Measurements from ENCODE around the gene PARD3.

The PARD3 gene

DNA sequence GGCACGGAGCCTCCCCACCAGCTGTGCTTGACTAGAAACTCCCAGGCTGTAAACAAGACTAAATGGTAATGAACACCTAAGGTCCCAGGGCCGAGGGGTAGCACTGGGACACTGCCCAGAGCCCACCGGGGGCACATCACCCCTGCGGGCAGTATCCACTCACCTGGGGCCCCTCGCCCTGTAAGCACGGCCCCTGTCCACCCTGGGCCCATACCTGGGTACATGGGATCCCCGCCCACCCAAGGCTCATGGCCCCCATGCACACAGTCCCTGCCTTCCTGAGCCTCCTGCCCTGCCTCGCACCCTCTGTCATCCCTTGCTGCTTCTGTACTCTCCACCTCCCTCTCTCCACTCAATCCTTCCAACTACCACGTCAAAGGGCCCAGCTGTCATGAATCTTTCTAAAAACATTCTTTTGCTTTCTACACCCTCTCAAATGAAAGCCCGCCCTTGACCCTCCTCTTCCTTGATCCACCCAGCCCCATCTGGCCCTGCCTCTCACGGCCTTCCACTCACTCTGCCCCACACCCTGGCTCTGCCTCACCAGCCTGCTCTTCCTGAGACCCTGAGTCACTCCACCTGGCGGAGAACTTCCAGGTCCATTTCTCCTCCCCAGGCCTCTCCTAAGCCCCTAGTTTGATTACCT is 173.1 kb downstream of the PARD3 start:
- H3K79me2 ChIP-seq (ENCODE audit: insufficient read depth, low read depth), result peaks cover 3% of the 10 kb centered on the region; the same call in 1 of the 2 replicates
- TF ChIP-seq, protein P1, sequence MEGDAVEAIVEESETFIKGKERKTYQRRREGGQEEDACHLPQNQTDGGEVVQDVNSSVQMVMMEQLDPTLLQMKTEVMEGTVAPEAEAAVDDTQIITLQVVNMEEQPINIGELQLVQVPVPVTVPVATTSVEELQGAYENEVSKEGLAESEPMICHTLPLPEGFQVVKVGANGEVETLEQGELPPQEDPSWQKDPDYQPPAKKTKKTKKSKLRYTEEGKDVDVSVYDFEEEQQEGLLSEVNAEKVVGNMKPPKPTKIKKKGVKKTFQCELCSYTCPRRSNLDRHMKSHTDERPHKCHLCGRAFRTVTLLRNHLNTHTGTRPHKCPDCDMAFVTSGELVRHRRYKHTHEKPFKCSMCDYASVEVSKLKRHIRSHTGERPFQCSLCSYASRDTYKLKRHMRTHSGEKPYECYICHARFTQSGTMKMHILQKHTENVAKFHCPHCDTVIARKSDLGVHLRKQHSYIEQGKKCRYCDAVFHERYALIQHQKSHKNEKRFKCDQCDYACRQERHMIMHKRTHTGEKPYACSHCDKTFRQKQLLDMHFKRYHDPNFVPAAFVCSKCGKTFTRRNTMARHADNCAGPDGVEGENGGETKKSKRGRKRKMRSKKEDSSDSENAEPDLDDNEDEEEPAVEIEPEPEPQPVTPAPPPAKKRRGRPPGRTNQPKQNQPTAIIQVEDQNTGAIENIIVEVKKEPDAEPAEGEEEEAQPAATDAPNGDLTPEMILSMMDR (conservative IDR thresholded peaks at IDR 0.05; ENCODE audit: low read depth, low read length), result no peak
- no peak overlapping the region for H3K4me2 ChIP-seq
- 0 out of 2 replicates have a peak, but pooled peaks cover 3% of the 10 kb centered on the region for H4K20me1 ChIP-seq (ENCODE audit: insufficient read depth)
- H3K4me3 ChIP-seq (IDR thresholded peaks at IDR 0.05; ENCODE audit: insufficient read depth, low read depth, low read length), result no peak overlapping the region
- no peaks in the 10 kb centered on the region for H3K36me3 ChIP-seq (ENCODE audit: insufficient read depth)
- H3K27ac ChIP-seq, result no peak overlapping the region
- H3K9ac ChIP-seq, result no peak overlapping the region
- no peaks in the 10 kb centered on the region for H3K27me3 ChIP-seq (ENCODE audit: insufficient read depth, low read depth)
- H2AFZ ChIP-seq (ENCODE audit: low read depth), result no peak overlapping the region
- peaks cover 27% of the 10 kb centered on the region for H3K4me1 ChIP-seq (ENCODE audit: low read depth, poor library complexity, severe bottlenecking)

GRCh38 chr10:34641147-34641912 is 173.8 kb downstream of the PARD3 start:
- Histone ChIP-seq H3K4me3 (IDR thresholded peaks at IDR 0.05; ENCODE audit: insufficient read depth, low read depth, low read length) (no peak overlapping the region), H3K27ac (no peak overlapping the region)
- TF ChIP-seq, protein P1 (conservative IDR thresholded peaks at IDR 0.05; ENCODE audit: low read depth, low read length), result no peak

GRCh38 chr10:34638406-34639054 is 176.6 kb downstream of the PARD3 start:
- Histone ChIP-seq H3K4me2 (peak overlapping the region; percentile 76), H3K4me3 (IDR thresholded peaks at IDR 0.05; ENCODE audit: insufficient read depth, low read depth, low read length) (no peak overlapping the region), H3K36me3 (ENCODE audit: insufficient read depth) (no peaks in the 10 kb centered on the region), H4K20me1 (ENCODE audit: insufficient read depth) (0 out of 2 replicates have a peak, but pooled peaks cover 3% of the 10 kb centered on the region), H3K27me3 (ENCODE audit: insufficient read depth, low read depth) (no peaks in the 10 kb centered on the region), H3K9ac (peak overlapping the region; percentile 57), H3K27ac (peak overlapping the region; percentile 82), H3K4me1 (ENCODE audit: low read depth, poor library complexity, severe bottlenecking) (peaks cover 39% of the 10 kb centered on the region), H2AFZ (ENCODE audit: low read depth) (no peak overlapping the region), H3K79me2 (ENCODE audit: insufficient read depth, low read depth) (peaks cover 12% of the 10 kb centered on the region; the same call in 1 of the 2 replicates)
- TF ChIP-seq, protein P1 (conservative IDR thresholded peaks at IDR 0.05; ENCODE audit: low read depth, low read length), result peak; percentile 99

More at GRCh38 chr10:34641147-34641912, 173.8 kb downstream of the PARD3 start:
- H3K9ac ChIP-seq, result no peak overlapping the region
- no peaks in the 10 kb centered on the region for H3K36me3 ChIP-seq (ENCODE audit: insufficient read depth)
- peaks cover 32% of the 10 kb centered on the region for H3K4me1 ChIP-seq (ENCODE audit: low read depth, poor library complexity, severe bottlenecking)
- H3K79me2 ChIP-seq (ENCODE audit: insufficient read depth, low read depth), result peaks cover 10% of the 10 kb centered on the region; the same call in 1 of the 2 replicates
- no peak overlapping the region for H2AFZ ChIP-seq (ENCODE audit: low read depth)
- no peaks in the 10 kb centered on the region for H3K27me3 ChIP-seq (ENCODE audit: insufficient read depth, low read depth)
- H4K20me1 ChIP-seq (ENCODE audit: insufficient read depth), result 0 out of 2 replicates have a peak, but pooled peaks cover 3% of the 10 kb centered on the region
- H3K4me2 ChIP-seq, result no peak overlapping the region

DNA sequence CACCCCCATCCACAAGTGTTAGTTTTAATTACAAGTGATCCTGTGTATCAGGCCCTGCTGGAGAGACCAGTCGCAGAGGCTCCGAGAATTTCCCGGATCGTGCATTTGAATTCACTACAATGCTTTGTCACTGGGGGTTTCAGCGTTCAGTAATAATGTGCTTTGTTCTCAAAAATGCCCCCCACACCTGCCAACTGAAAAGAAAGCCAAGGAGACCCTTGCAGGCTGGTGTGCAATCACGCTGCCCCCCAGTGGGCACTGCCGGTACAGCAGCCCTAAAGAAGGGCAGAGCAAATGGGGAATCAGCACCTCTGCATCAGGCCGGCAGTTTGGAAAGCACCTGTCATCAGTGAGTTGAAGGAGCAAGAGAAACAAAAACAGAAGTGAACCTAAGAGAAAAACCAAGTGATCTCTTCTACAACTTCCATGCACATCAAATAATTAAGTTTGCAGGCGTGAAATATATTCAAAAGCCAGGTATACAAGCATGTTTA is 177.6 kb downstream of the PARD3 start:
- H3K27me3 ChIP-seq (ENCODE audit: insufficient read depth, low read depth), result no peaks in the 10 kb centered on the region
- H3K4me1 ChIP-seq (ENCODE audit: low read depth, poor library complexity, severe bottlenecking), result peaks cover 39% of the 10 kb centered on the region
- H2AFZ ChIP-seq (ENCODE audit: low read depth), result no peak overlapping the region
- H4K20me1 ChIP-seq (ENCODE audit: insufficient read depth), result 0 out of 2 replicates have a peak, but pooled peaks cover 3% of the 10 kb centered on the region
- H3K4me3 ChIP-seq (IDR thresholded peaks at IDR 0.05; ENCODE audit: insufficient read depth, low read depth, low read length), result no peak overlapping the region
- H3K79me2 ChIP-seq (ENCODE audit: insufficient read depth, low read depth), result peaks cover 12% of the 10 kb centered on the region; the same call in 1 of the 2 replicates
- H3K4me2 ChIP-seq, result peak overlapping the region; percentile 76
- peak overlapping the region; percentile 82 for H3K27ac ChIP-seq
- TF ChIP-seq, protein P1 (conservative IDR thresholded peaks at IDR 0.05; ENCODE audit: low read depth, low read length), result peak; percentile 99
- H3K9ac ChIP-seq, result peak overlapping the region; percentile 57
- no peaks in the 10 kb centered on the region for H3K36me3 ChIP-seq (ENCODE audit: insufficient read depth)

Data from KMS-11 (cell line).